Astrocyte of the hippocampus (primary cell): ENCODE data around the gene RNF8.
"Not testable (repeated sequence)": the region's sequence is repeated elsewhere in the genome, so short reads cannot be mapped to it uniquely, and the experiment has no call there.

Experiments
- DNase-seq: peaks from one replicate; pipeline ENCODE4 v3.0.0; 2011; ENCODE audit warnings: low read depth, low spot score

RNF8 gene, protein sequence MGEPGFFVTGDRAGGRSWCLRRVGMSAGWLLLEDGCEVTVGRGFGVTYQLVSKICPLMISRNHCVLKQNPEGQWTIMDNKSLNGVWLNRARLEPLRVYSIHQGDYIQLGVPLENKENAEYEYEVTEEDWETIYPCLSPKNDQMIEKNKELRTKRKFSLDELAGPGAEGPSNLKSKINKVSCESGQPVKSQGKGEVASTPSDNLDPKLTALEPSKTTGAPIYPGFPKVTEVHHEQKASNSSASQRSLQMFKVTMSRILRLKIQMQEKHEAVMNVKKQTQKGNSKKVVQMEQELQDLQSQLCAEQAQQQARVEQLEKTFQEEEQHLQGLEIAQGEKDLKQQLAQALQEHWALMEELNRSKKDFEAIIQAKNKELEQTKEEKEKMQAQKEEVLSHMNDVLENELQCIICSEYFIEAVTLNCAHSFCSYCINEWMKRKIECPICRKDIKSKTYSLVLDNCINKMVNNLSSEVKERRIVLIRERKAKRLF

DNA sequence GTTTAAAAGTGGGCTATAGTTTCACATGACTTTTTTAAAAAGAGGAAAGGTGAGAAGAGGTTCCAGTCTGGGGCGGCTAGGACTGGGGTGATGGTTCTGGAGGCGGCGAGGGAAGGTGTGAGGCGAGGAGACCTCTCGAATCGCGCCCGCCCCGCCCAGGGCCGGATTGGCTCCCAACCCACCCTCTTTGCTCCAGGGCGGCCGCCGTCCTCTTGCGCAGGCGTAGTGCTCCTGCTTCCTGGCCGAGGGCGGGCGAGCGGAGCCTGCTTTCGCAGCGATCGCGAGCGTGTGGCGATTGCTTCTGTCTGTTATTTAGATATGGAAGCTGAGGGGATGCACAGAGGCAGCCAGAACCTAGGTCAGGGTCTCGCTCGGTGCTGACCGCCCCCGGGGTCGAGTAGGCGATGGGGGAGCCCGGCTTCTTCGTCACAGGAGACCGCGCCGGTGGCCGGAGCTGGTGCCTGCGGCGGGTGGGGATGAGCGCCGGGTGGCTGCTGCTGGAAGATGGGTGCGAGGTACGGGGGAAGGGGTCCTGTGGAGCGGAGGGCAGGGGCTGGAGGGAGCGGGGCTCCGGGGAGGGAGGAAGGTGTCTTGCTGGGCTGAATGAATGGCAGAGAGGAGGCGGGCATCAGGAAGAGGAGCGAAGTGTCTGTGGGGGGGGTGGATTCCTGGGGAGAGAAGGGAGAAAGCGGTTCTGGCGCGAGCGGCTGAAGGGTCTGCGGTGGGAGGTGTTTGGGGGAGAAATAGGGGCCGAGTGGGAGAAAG, at the start of gene RNF8:
RNF8 (plus strand) TSS at position 223 of the 765 bp plus-strand sequence; CDS start at position 405, 182 bp downstream.
- peak; percentile 96 for DNase-seq

DNA sequence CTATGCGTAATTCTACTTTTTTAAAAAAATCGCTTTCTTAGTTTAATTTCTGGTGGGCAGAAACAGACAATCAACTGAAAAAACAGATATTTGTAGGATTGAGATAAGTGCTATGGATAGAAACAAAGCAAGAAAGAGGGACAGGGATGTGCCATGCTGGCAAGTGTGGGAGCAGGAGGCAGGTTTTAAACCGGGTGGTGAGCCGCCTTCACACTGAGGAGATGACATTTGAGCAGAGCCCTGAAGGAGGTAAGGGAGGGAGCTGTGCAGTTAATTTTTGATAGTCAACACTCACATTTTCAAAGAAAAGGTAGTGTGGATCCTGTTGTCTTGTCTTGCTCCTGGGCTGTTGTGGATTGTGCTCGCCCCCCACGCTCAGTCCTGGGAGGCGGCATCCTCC, 49.0 kb upstream of the RNF8 start:
- DNase-seq: no peak

DNA sequence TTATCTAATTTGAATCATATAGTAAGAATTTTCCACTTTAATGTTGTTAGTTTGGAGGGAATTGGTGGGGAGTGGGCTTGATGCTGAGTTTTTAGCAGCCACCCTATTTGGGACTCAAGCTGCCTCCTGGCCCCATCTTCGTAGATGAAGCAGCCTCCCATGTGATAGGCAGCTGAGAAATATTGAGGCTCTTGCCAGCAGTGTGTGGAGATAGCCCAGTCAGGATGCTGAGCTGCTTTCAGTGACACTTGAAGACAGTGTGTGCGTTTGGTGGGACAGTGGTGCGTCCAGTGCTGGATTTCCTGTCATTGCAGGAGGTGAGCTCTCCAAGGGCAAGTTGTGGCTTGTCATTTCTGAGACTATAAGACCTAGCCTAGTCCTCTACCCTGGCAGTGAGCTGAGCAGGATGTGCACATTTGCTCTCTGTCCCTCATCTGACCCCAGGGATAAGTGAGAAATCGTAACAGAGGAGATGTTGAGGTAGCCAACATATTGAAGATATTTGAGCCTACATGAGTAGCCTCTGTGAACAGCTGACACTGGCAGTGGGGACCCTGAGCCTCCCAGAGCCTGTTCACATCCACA, 47.9 kb upstream of the RNF8 start:
- no peak for DNase-seq

DNA sequence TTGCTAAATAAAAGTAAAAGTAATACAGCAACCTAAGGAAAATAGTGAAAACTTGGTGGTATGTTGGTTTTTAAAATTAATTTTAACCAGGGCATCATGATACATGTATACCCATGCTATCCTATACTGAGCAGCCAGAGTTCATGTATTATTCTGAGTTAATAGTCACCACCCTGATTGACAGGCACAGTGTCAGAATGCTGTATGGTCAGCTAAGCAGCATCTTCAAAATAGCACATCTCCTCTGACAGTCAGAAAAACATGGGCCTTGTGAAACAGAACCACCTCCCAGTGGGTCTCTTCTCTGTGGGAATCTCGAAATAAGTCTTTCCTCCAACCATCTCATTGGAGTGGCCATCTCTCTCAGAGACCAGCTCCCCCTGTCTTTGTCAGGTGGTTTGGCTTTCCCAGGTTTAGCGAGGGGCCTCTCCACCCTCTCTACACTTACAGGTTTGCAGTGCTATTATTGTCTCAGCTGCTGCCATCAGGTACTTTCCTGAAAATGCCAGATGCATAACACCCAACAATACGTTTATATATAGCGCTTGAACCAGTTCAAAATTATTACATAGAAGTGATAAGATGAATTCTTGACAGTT, 47.1 kb upstream of the RNF8 start:
- no peak for DNase-seq

DNA sequence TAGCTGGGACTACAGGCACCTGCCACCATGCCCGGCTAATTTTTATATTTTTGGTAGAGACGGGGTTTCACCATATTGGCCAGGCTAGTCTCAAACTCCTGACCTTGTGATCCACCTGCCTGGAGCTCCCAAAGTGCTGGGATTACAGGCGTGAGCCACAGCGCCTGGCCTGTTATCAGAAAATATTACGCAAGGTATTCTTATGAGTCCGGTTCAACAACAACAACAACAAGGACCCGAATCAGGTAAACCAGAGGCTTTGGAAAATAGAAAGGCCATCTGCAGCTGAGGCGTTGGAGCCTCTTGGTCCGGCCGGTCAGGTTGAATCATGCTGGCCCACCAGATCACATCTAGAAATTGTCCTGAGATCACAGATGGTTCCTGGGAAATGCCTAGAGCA, 46.3 kb upstream of the RNF8 start:
- not testable (repeated sequence) for DNase-seq

DNA sequence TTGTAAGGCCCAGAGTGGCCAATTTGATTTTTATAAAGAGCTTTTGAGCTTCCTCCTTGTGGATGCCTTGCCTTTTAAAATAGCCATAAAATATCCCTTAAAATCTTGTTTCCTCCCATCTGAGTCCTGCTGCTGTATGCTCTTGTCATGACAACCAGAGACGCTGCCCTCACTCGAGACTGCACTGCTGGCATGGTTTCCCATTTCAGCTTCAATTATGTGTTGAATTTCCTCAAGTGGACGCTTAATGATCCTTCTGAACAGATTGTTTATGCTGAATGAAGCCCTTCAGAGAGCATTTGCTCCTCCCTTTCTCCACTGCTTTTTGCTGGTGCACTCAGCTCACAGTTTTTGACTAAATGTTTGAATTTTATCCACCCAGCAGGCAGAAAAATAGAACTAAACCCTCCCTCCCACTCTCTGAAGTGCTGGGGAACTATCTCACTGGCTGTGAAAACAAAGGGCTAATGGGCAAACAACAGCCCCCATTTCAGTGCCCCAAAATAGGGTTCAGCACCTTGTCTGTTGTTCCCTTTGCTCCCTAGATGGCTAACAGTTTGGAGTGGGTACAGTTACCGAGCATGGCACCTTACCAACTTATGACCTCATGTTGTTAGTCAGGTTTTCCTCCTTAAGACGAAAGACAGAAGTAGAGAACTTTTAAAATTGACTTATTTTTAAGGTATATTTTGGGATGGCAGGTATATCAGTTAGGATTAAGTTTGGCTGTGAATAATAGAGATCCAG, 45.5 kb upstream of the RNF8 start:
- DNase-seq: peak; percentile 78

DNA sequence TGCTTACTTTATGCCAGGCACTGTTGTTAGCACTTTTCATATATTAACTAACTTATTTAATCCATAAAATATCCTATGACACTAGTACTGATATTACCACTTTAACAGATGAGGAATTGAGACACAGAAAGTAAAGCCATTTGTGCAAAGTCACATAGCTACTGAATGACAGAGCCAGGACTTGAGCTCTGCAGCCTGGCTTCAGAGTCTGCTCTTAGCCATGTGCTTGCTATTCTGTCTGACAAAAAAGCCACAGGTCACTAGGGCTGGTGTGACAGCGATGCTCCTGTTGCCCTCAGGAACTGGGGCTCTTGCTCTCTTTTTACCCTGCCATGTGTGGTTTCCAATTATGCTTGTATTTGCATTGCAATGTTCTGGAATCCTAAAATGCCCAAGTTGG, 44.7 kb upstream of the RNF8 start:
- no peak for DNase-seq

DNA sequence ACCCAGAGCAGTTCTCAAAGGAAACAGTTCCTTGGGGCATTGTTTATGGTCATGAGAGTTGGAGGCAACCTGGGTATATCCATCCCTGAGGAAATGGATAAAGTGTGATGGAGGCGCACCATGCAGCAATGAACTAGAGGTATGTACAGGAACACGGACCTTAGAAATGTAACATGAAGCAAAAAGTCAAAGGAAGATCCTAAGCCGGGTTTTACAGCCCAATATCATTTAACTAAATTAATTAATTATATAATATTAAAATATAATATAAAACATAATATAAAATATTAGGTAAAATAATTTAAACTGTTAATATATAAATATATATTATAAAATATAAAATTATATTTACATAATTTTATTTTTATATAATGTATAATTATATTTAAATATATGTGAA, 44.1 kb upstream of the RNF8 start:
- DNase-seq: no peak

DNA sequence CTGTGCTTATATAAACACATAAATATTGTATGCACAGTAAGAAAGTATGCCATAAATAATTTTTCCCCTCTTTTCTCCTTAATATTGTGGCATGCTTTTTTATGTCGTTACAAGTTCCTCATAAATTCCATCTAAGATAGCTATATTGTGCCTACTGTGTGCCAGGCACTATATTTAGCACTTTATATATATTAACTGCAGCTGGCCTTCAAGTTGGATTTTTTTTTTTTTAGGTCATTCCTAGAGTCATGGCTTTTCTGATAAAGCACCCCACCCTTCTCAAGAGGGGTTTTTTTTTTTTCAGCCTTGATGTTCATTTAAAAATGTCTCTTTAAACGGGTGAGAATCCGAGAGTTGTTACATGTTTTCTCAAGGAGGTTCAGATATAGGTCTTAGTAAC, 42.8 kb upstream of the RNF8 start:
- no peak for DNase-seq

DNA sequence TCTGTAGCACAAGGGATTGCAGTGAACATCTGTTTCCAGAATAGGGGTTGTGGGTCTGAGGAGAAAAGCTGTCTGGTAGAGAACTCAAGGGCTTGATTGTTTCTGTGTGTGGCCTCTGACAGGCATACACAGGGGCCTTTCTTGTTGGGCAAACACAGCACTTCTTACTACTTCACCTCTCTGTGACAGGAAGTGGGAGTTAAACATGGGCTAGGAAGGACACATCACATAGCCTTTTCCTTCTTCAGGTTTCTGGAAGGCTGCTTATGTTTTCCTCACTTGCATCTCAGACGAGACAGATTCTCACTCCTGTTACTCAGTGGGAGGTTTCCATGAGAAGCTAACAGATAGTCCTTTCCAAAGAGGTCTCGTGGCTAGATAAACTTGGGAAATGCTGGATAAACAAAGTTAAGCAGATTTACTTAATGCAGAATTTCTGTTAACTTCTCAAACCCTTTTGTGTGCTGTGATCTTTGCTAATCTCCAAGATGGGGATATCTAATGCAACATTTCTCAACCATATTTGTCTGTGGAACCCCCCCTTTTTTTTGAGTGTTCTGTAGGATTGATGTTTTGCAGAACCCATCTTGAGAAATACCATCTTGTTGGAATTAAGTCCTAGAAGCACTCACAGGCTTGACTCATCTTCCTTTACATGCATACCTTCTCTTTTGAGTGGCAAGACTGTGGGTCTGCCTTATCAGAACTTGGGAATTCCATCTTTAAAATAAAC, 41.9 kb upstream of the RNF8 start:
- DNase-seq: no peak

DNA sequence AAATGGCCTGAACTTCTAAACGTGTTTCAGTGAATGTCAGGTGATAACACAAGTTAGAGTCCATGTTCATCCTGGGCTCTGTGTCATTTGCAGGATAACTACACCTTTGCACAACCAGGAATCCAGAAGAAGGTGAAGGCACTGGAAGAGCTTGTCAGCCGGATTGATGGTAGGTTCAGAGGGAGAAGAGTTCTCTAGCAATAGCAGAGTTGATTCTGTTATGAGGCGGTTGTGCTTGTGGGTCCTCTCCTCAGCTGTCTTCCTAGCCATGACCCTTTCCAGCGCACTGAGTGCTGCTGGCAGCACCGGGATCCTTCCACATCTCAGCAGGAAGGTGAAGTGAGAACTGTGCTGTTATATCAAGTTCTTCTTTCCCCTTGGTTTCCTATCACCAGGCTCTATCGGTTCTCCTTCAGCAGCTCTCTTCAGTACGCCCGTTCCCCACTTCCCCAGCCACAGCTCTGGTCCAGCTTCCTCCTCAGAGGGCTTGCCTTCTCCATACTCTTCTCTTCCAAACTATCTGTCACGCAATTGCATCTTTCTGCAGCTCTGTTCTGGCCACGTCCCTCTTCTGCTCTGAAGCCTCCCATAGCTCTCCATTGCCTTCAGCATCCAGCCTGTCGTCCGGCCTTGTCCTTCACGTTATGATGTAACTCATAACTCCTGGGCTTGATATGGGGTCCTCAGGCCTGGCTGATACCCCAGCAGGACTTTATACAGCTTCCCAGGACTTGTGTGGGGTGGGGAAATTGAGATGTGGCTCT, 39.9 kb upstream of the RNF8 start:
- DNase-seq: no peak

DNA sequence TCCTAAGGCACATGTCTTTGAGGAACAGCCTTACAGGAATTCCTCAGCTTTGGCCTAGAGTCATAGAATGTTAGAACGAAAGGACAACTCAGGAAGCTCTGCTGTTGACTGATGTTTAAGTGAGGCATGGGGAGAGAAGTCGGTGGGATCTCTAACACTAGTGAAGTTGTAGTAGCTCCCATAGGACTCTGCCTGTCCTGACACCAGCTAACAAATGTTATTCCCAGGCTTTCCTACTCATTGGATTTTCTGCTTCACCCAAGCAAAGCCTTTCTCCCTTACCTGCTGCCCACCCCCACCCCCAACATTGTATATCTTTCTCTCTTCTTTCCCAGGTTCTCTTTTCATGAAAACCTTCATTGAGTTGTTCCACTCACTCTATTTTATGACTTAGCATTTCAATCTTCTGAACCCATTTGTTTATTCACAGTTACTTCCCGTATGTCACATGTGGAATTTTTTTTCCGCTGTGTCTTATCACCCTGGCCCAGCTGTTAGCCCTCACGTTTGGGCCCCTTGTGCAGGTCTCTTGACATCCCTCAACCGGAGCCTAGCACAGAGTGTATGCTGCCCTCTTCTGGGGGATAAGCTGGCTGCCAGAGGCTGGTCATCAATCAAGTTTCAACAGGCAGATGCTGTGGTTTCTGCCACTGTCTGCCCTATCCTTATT, 39.2 kb upstream of the RNF8 start:
- peak; percentile 39 for DNase-seq

DNA sequence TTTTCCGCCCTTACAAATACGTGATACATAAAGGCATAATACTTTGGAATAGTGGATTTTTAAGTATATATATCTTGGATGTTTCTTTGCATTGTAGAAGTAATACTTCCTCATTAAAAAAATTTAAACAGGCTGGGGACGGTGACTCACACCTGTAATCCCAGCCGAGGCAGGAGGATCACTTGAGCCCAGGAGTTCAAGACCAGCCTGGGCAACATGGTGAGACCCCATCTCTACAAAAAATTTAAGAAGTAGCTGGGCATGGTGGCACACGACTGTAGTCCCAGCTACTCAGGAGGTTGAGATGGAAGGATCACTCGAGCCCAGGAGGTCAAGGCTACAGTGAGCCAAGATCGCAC, 38.6 kb upstream of the RNF8 start:
- no peak for DNase-seq

DNA sequence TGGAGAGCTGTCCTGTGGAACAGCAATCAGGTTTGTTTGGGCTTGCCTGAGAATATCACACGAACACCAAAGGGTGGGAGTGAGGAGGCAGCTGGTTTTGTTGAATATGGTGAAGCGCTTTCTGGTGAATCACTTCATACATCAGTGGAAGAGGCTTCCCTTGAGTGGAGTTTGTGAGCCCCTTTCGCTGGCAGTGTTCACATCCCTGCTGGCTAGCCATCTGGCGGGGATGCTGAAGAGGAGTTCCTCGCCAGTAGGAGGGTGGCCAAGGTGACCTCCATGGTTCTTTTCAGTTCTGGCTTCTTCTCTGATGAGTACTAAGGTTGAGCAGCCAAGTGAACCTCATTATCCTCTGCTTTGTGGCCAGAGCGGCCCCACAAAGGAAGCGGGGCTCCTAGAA, 37.7 kb upstream of the RNF8 start:
- no peak for DNase-seq

DNA sequence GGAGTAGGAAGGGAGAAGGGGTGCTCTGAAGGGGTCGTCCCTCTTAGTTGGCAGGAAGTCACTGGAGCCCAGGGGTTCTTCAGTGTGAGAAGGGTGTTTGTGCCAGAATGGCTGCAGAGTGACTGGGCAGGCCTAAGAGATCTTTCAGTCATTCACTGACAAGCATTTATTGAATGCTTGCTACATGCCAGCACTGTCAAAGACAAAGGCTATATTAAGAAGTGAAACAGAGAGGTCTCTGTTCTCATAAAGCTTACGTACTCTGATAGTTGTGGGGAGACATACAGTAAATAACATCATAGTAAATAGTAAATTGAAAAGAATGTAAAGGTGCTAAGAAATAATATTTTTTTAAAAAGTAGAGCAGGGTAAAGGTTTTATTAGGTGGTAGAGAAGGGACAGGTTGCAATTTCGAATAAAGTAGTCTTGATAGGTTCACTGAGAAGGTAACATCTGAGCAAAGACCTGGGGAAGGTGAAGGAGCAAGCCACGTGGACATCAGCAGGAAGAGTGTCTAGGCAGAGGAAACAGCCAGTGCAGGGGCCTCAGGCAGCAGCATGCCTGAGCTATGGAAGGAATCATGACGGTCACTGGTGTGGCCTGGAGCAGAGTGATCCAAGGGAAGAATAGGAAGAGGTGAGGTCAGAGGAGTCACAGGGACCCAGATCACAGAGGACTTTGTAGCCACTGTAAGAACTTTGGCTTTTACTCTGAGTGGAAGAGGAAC, 36.3 kb upstream of the RNF8 start:
- DNase-seq: no peak

DNA sequence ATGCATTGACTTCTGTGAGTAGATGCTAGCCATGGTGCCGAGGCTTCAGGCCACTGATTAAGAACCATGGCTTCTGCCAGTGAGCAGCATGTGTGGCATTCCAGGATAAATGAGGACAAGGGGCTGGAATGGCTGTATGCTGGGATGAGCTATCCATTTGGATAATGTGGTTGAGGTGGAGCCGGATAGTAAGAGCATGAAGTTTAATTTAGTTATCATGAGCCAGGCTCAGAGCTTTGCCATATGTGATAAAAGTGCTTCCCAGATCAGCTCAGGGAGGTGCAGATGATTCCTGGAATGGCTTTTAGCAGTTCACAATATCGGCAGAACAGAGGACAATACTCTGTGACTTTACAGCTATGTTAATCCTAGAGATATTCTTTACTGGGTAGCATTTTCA, 34.6 kb upstream of the RNF8 start:
- no peak for DNase-seq

DNA sequence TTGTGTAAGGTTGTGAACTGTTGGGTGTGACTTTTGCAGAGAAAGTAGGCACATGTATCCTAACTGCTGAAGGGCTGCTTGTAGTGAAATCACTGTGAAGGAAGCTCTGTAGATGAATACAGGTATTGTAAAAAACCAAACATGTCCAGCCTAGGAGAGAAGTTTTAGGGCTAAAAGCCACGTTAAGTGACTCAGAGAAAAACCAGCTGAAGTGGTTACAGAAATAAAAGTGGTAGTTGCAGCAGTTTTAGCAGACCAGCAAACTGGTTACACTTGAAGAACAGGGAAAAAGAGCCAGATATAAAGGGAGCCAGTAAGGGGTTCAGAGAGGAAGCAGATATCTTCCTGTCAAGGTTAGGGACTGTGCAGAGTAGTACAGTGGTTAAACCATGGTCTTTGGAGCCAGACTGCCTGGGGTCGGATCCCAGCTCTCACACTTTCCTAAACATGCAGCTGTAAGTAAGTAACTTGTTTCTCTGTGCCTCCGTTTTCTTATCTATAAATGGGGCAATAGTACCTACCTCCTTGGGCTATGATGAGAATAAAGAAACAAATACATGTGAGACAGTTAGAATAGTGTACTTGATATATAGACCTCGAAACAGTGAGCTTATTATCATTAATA, 33.8 kb upstream of the RNF8 start:
- DNase-seq: peak; percentile 35

DNA sequence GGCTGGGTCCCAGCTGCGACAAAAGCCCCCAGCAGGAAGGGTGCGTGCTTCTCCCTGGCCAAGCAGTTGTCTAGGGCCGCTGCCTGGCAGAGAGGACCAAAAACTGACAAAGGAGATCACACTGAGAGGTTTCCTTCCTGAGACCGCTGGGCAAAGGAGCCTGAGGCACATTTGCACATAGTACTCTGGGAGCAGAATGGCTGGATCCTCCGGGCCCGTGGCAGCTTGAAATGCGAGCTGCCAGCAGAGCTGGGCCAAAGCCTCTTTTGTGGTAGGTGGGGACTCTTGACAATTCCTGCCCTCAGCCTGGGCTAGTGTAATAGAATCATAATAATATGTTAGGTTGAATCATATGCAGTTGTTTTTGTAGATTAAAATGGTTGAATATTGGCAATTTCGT, 33.1 kb upstream of the RNF8 start:
- no peak for DNase-seq
